CD1c-positive myeloid dendritic cell (primary cell): ENCODE data around the gene FGF22.
"Not testable (repeated sequence)": the region's sequence is repeated elsewhere in the genome, so short reads cannot be mapped to it uniquely, and the experiment has no call there.

Source experiments
- DNase-seq: peaks from one replicate; pipeline ENCODE4 v3.0.0-alpha.2; 2016; ENCODE audit errors: extremely low spot score

Gene FGF22

DNA sequence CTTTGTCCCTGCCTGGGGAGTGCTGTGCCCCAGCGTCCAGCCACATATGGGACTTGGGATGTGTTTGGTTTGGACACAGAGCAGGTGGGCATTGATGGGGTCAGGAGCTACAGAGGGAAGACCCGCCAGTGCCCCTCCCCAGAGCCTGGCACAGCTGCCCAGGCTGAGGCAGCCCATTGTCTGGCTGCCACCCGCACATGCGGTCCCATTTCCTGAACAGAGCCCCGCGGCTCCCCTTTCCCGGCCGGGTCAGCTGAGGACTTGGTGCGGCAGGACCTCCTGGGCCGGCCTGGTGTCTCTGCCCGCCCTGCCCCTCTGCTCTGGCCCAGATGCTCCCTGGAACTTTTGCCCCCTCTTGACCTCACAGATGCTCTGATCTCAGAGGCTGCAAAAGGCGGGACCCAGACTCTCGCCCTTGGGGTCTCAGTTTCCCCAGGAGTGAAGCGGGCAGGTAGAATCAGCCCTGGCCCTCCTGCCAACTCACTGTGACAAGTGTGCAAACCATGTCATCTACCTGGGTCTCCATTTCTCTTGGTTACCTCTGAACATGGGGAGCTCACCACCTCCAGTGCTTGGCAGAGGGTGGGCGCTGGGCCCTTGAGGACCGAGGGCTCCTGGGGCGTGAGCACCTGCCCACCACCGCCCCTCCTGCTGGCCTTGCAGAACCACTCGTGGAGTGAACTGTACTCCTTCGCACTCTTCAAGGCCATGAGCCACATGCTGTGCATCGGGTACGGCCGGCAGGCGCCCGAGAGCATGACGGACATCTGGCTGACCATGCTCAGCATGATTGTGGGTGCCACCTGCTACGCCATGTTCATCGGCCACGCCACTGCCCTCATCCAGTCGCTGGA, 32.2 kb upstream of the FGF22 start:
- DNase-seq: no peak

DNA sequence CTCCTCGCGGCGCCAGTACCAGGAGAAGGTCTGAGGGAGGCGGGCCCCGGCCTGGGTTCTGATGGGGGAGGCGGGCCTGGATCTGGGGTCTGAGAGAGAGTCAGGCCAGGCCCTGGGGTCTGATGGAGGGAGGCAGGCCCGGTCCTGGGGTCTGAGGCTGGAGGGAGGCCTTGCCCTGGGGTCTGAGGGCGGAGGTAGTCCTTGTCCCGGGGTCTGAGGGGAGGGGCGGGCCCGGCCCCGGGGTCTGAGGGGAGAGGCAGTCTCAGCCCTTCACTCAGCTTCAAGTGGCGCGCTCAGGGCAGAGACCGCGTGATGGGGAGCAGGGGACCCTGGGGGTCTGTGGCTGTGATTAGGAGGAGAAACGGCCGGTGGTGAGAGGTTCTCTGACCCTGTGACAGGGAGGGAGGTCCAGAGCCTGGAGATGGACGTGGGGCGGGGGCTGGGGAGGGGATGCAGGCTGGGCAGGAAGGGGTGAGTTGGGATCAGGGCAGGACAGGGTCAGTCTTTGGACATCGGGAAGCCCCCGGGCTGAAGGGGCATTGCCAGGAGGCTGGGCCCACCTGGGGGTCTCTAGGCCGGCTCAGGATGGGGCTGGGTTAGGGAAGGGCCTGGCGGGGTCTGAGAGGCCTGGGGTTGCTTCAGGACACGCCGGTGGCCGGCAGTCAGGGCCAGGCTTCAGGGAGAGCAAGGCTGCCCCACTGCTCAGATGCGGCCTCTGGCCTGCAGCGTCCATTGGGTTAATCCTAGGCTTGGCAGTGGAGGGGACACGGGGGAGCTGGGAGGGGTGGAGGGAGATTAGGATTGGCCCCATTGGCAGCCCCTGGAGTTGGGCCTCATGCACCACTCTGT, 31.3 kb upstream of the FGF22 start:
- DNase-seq: no peak

DNA sequence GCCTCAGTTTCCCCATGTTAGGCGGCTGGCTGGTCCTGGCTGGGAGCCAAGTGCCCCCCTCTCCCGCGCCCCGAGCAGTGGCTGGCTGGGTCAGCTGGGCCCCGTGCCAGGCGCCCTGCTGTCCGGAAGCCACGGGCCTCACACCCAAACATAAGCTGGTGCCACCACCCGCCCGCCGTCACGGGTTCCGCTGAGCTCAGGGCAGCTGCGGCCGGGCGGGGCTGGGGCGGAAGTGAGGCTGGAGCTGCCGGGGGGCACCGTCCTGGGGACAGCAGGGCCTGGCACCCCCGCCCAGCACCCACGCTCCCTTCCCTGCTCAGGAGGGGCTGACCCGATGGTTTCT, 30.7 kb upstream of the FGF22 start:
- DNase-seq: peak; percentile 47

DNA sequence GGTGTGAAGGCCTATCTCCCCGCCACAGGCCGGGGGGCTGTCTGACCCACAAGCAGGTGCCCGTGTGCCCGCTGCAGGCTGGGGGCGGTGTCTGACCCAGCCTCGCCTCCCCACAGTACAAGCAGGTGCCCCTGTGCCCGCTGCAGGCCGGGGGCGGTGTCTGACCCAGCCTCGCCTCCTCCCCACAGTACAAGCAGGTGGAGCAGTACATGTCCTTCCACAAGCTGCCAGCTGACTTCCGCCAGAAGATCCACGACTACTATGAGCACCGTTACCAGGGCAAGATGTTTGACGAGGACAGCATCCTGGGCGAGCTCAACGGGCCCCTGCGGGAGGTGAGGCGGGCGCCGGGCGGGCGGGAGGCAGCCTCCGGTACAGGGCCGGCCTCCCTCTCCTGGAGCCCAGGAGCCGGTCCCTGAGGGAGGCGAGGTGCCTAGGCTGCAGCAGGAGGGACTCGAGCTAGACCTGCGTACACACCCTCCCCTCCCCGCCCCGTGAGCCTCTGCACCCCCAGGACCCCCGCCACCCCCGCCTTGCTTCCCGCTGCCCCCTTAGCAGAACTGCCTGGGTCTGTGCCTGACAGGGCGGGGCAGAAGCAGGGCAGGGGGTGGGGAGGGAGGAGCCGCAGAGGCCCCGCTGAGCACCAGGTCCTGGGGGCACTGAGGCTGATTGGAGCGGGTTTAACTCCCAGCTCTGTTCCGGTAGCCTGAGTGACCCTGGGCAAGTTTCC, 29.4 kb upstream of the FGF22 start:
- DNase-seq: no peak

DNA sequence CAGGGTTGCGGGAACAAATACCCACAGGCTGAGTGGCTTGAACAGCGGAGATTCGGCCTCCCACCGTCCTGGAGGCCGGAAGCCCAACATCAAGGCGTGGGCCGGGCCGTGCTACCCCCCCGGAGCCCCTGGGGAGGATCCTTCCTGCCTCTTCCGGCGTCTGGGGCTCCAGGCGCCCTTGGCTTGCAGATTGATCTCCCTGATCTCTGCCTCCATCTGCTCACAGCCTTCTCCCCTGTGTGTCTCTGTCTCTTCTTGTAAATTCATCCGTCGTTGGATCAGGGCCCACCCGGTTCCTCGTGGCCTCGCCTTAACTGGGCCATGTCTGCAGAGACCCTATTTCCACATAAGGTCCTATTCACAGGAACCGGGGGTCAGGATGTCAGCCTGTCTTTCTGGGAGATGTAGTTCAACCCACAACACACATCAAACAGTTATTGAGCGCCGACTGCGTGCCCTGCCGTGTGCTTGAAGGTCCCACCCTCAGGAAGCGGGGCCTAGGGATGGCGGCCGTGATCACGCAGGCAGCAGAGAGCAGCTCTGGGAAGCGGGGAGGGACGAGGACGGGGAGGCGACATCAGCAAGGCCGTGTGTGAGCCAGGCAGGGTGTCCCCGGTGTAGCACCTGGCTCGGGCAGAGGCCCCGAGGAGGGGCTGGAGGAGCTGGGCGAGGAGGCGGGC, 28.7 kb upstream of the FGF22 start:
- DNase-seq: peak; percentile 35

DNA sequence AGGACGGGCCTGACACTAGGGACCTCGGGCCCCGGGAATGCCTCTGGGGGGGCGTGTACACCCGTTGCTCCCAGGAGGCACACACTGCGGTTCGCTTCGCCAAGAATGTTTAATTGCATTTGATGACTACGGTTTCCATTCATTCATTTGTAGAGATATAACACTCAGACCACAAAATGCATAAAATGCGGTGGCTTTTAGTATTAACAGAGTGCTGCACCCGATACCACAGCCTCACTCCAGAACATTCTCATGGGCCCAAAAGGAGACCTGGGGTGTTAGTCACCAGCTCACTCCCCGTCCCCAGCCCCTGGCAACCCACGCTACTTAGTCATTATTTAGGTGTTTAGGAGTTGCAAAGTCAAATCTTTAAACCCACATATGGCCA, 28.2 kb upstream of the FGF22 start:
- DNase-seq: peak; percentile 9

DNA sequence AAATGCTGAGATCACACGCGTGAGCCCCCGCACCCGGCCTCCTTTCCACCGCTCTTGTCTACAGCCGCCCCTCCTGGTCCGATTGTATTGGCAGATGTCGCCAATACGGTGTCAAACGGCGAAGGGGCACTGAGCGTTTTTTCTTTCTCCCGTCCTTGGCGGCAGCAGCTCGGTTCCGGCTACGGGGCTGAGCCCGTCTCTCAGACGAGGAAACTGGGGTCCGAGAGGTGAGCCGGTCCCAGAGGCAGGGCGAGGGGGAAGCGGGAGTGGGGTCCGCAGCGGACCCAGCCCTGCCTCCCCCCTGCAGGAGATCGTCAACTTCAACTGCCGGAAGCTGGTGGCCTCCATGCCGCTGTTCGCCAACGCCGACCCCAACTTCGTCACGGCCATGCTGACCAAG, 26.7 kb upstream of the FGF22 start:
- no peak for DNase-seq

DNA sequence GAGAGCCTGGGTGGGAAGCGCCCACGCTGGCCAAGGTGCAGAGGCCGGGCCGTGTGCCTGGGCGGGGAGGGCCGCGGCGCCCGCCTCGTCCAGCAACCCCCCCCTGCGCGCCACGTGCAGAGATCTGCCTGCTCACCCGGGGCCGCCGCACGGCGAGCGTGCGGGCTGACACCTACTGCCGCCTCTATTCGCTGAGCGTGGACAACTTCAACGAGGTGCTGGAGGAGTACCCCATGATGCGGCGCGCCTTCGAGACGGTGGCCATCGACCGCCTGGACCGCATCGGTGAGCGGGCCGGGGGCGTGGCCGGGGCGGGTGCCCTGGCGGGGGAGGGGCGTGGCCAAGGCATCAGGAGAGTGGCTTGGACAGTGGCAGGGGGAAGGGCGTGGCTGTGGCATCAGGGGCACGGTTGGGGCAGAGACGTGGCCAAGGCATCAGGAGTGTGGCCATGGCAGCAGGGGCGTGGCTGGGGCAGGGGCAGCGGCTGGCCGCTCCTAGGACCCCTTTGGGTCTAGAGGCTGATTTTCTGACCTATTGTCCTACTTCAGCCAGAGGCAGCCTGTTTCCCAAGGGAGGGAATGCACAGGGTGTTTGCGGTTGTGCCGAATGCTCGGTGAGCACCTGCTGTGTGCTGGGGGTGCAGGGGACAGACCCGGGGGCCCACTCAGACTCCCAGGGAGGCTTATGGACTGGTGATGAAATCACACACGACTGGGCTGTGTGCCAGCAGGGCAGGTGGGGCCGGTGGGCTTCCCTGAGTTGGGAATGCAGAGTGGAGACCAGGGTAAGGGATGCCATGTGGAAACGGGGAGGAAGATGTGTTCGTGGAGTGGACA, 25.7 kb upstream of the FGF22 start:
- DNase-seq: no peak

DNA sequence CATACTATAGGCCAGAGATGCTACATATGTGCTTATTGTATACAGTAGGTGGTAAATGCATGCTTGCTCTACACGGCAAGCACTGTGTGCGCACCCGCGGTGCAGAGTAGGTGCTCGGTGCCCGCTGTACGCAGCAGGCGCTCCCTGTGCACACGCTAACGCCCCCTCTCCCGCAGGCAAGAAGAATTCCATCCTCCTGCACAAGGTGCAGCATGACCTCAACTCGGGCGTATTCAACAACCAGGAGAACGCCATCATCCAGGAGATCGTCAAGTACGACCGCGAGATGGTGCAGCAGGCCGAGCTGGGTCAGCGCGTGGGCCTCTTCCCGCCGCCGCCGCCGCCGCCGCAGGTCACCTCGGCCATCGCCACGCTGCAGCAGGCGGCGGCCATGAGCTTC, 24.1 kb upstream of the FGF22 start:
- peak; percentile 51 for DNase-seq

DNA sequence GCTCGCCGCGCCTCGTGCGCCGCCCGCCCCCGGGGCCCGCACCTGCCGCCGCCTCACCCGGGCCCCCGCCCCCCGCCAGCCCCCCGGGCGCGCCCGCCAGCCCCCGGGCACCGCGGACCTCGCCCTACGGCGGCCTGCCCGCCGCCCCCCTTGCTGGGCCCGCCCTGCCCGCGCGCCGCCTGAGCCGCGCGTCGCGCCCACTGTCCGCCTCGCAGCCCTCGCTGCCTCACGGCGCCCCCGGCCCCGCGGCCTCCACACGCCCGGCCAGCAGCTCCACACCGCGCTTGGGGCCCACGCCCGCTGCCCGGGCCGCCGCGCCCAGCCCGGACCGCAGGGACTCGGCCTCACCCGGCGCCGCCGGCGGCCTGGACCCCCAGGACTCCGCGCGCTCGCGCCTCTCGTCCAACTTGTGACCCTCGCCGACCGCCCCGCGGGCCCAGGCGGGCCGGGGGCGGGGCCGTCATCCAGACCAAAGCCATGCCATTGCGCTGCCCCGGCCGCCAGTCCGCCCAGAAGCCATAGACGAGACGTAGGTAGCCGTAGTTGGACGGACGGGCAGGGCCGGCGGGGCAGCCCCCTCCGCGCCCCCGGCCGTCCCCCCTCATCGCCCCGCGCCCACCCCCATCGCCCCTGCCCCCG, 23.5 kb upstream of the FGF22 start:
- no peak for DNase-seq

DNA sequence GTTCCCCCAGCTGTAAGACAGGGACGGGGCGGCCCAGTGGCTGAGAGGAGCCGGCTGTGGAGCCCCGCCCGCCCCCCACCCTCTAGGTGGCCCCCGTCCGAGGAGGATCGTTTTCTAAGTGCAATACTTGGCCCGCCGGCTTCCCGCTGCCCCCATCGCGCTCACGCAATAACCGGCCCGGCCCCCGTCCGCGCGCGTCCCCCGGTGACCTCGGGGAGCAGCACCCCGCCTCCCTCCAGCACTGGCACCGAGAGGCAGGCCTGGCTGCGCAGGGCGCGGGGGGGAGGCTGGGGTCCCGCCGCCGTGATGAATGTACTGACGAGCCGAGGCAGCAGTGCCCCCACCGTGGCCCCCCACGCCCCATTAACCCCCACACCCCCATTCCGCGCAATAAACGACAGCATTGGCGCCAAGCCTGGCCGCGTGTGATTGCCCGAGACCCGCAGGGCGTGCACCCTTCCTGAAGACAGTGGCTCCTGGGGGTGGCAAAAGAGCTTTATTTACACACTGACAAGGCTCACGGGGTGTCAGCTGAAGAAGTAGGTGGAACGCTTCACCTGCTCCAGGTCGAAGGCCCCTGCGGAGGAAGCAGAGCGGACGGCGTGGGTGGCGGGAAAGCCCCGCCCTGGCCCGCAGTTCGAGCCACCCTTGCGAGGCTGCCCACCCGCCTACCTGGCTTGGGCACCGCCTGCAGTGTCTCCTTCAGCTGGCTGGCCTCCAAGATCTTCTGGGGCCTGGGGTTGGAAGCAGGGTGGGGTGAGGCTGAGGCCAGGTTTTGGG, 22.7 kb upstream of the FGF22 start:
- DNase-seq: no peak

DNA sequence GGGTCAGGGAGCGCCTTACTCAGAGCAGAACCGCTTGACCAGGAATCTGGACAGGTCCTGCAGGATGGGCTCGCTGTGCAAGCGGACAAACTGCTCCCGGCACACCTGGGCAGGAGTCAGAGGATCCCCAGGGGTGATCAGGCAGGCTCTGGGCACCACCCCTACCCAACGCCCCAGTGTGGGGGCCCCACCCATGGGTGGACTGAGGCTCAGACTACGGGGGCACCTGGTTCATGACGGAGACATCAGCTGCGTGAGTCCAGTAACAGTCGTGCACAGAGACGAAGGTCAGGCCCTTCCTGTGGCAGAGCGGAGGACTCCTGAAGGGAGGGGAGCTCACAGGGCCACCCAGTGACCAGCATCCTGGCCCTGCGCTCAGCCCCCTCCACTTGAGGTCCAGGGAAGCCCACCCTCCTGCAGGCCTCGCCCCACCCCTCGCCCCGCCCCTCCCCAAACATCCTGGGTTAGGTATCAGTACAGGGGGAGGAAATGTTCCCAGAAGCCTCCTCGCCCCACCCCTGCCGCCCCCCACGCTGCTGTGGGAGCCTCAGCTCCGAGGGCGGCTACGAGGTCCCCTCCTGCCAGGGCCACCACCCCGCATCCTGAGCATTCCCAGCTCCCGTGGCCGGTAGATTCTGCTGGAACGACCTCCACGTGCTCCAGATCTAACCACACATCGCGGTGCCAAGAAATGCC, 22.0 kb upstream of the FGF22 start:
- no peak for DNase-seq

DNA sequence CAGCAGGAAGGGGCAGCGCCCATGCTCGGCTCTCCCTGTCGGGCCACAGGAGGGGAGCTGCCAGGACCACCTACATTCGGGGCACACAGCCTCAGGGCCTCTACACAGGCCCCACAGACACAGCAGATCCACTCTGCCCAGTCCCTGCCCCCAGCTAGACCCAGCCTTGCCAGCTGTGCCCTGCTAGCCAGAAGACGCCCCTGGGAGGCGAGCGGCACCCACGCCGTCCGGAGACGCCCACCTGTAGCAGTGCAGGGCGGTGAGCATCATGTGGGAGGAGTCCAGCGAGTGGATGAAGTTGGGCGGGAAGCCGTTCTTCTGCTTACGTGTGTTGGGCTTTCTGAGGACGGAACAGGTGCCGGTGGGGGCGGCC, 21.4 kb upstream of the FGF22 start:
- DNase-seq: no peak

DNA sequence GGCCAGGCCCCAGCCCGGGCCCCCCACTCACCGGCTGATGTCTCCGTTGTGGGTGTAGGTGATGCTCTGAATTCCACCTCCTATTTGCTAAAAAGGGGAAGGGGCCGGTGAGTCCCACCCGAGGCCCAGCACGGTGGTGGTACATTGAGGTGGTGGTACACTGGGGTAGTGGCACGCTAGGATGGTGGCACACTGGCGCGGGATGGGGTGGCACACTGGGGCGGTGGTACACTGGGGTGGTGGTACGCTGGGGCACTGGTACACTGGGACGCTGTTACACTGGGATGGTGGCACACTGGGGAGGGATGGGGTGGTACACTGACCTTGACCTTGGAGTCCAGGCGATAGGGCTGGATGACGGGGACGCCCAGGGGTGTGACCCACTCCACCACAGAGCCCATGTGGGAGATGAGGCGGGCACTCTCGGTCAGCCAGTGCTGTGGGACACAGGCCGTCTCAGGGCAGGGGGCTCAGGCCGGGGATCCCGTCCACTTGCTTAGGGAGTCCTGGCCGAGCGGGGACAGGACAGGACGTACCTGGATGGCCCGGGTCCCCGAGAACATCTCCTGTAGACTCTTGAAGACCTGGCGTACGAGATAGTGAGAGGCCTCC, 20.9 kb upstream of the FGF22 start:
- DNase-seq: no peak

DNA sequence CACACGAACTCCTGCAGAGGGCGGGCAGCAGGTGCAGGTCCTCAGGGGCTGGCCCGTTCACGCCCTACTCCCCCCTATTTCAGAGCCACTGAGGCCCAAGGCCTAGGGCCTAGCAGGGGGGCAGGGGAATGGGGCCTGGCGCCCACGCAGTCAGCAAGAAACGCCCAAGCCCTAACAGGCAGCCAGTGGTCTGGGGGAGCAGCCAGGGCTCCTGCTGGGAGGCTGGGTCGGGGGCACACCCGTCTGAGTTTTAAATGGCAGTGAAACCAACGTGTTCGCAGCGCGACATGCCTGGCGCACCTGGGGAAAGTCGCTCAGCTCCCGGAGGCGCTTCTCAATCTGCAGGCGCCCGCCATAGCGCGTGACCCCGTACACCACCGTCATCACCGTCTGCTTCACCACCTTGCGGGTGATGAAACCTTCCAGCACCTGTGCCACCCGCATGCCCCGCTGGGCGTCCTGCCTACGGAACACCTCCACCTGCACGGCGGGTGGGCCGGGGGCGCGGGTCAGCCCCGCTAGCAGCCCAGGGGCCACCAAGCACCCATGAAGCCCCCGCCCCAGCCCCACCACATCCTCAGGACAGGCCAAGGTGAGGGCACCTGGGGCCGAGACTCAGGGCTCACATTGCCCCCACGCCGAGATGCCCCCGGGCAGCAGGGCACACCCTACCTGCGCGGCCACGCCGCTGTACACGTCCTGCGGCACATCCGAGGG, 20.2 kb upstream of the FGF22 start:
- DNase-seq: no peak

DNA sequence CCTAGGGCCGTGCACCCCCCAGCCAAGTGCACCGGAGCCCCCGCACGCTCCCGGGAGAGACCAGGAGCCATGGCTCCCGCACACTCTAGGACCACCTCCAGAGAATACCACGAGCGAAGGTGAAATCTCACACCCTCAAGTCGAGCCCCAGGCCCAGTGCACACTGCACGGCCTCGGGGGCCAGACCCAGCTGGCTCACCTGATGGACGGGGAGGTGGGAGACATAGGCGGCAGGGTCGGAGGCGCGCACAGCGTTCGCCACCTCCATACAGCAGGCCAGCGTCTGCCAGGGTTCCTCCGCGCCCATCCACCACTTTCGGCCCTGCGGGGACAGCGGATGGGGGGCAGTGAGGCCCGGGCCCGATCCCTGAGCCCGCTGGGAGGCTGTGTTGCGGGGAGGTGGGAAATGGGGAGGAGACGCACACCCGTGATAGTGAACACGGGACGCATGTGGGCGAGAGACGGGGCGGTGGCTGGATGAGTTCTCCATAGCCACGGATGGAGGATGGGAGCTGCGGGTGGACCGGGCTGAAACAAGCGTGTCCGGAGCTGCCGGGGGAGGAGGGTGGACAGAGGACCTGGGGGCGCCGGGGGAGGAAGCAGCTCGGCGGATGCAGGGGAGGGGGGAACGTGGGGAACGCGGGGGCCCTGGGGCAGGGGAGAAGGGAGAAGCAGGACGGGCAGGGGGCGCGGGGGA, 19.4 kb upstream of the FGF22 start:
- DNase-seq: no peak

DNA sequence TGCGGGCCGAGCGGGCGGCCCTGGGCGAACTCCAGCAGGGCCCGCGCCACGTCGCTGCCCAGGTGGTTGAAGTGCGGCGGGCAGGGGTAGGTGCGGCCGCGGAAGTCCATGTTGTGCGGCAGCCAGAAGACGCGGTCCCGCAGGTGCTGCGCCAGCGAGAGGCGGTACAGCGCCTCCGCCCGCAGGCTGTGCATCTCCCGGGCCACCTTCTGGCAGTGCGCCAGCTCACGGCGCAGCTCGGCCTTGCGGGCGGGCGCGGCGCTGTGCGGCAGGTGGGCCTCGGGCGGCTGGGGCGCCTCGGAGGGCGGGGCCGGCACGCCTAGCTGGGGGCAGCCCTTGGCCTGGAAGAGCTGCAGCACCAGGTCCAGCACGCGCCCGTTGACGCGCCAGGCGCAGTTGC, 18.5 kb upstream of the FGF22 start:
- not testable (repeated sequence) for DNase-seq
